Peyer's patch (tissue), 4 donors: ENCODE measurements around the gene CEND1. TPM values are rescaled to one million over a fixed set of nuclear protein-coding genes. Genes with fewer than 3 reads are reported as not detected.
A peak's percentile ranks its signal among the peaks of the same experiment; 100 is the strongest.

Experiments
- DNase-seq, 3 donors: peaks; one replicate each; pipeline ENCODE4 v3.0.0-alpha.2; 2017 to 2019
- H3K27ac ChIP-seq, 4 donors: fragments of 200-600 bp; sonication (generic); one replicate each; pipeline ENCODE4 v1.5.1; 2016 to 2019
- H3K27me3 ChIP-seq, 2 donors: fragments of 200-600 bp; sonication (generic); one replicate each; pipeline ENCODE4 v1.5.1; 2019
- H3K36me3 ChIP-seq, 3 donors: fragments of 200-600 bp; sonication (generic); one replicate each; pipeline ENCODE4 v1.5.1; 2016 to 2019
- H3K4me1 ChIP-seq, 4 donors: fragments of 200-600 bp; sonication (generic); one replicate each; pipeline ENCODE4 v1.5.1; 2016 to 2019
- H3K4me3 ChIP-seq, 4 donors: fragments of 200-600 bp; sonication (generic); 1 replicate in 3 of 4; 2 replicates in 1 of 4; pipeline ENCODE4 v1.5.1; 2016 to 2019; ENCODE audit warnings: mild to moderate bottlenecking in 1 of 4
- H3K9me3 ChIP-seq, 4 donors: fragments of 200-600 bp; sonication (generic); one replicate each; pipeline ENCODE4 v1.5.1; 2016 to 2019; ENCODE audit warnings: mild to moderate bottlenecking in 1 of 4
- POLR2A ChIP-seq, 2 donors: fragments of 450-650 bp; IDR thresholded peaks; one replicate each; pipeline ENCODE4 v1.5.1; 2017; ENCODE audit warnings: antibody characterized with exemption in 2 of 2, mild to moderate bottlenecking in 2 of 2, moderate library complexity in 2 of 2
- total RNA-seq, 4 donors: library from RNA; depleted of rRNA; stranded (reverse); fragments of >200 nt; gene quantifications; one replicate each; pipeline ENCODE4 v1.1.0, GENCODE V29; 2016
- TF ChIP-seq, protein P1 (sequence below), 6 experiments: fragments of 450-650 bp in 4 of 6; fragments of 200-600 bp in 2 of 6; sonication (generic) in 1 of 6; IDR thresholded peaks; one replicate each; pipeline ENCODE4 v1.5.1; 2017 to 2019; ENCODE audit warnings: antibody characterized with exemption in 6 of 6, mild to moderate bottlenecking in 3 of 6, moderate library complexity in 1 of 6

The CEND1 gene
- total RNA-seq, 4 donors from 2014 or later = not detected

GRCh38 chr11:829847-830294, 40.0 kb upstream of the CEND1 start:
- TF ChIP-seq, protein P1, sequence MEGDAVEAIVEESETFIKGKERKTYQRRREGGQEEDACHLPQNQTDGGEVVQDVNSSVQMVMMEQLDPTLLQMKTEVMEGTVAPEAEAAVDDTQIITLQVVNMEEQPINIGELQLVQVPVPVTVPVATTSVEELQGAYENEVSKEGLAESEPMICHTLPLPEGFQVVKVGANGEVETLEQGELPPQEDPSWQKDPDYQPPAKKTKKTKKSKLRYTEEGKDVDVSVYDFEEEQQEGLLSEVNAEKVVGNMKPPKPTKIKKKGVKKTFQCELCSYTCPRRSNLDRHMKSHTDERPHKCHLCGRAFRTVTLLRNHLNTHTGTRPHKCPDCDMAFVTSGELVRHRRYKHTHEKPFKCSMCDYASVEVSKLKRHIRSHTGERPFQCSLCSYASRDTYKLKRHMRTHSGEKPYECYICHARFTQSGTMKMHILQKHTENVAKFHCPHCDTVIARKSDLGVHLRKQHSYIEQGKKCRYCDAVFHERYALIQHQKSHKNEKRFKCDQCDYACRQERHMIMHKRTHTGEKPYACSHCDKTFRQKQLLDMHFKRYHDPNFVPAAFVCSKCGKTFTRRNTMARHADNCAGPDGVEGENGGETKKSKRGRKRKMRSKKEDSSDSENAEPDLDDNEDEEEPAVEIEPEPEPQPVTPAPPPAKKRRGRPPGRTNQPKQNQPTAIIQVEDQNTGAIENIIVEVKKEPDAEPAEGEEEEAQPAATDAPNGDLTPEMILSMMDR (IDR thresholded peaks at IDR 0.05) = no peak
- peak in 1 of 2 donors; percentile 41 for TF ChIP-seq POLR2A (IDR thresholded peaks at IDR 0.05)
- H3K27me3 ChIP-seq = peaks cover 0 to 20% of the 10 kb centered on the region in 2 donors
- H3K27ac ChIP-seq = peak overlapping the region; percentile 11 to 85 (median 53)
- H3K36me3 ChIP-seq = peaks cover 0 to 8% (median 0%) of the 10 kb centered on the region in 3 donors
- no peaks in the 10 kb centered on the region for H3K9me3 ChIP-seq
- peak overlapping the region; percentile 33 to 49 (median 41) for H3K4me3 ChIP-seq
- DNase-seq = no peak
- peaks cover 23 to 92% (median 42%) of the 10 kb centered on the region in 4 donors for H3K4me1 ChIP-seq

DNA sequence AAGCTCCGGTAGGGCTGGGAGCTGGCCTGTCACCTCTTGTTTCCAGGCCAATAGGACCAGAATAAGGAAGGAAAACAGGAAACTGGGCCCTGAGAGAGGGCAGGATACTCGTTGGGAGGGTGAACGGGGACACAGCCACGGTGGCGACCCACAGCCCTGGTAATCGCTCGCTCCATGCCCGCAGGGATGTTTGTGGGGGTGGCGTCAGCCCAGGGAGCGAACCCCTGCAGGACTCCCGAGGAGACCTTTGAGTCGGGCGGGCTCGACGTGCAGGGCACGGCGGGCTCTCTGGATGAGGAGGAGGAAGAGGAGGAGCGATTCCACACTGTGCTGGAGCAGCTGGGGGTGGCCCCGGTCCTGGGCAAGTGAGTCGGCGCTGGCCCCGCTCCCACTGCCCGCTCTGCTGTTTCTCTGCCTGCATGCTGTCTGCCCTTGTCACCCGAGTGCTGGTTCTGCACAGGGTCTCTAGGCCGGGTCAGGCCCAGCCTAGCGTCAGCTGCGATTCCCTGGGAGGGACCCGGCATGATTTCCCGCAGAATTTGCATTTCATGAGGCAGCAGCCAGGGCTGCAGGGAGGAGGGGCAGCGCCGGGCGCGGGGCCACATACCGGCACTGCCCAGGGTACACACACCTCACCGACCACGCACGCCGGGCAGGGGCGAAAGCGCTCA, 39.4 kb upstream of the CEND1 start:
- Histone ChIP-seq H3K27me3 (peaks cover 0 to 20% of the 10 kb centered on the region in 2 donors), H3K4me1 (peaks cover 19 to 87% (median 42%) of the 10 kb centered on the region in 4 donors), H3K9me3 (no peaks in the 10 kb centered on the region), H3K27ac (peak overlapping the region; percentile 81 to 94 (median 85)), H3K4me3 (peak overlapping the region; percentile 33 to 49 (median 41)), H3K36me3 (peaks cover 0 to 14% (median 0%) of the 10 kb centered on the region in 3 donors)
- peak in 2 of 3 donors; percentile 65 to 72 for DNase-seq
- TF ChIP-seq POLR2A (IDR thresholded peaks at IDR 0.05) = no peak
- TF ChIP-seq, protein P1 (IDR thresholded peaks at IDR 0.05) = no peak

DNA sequence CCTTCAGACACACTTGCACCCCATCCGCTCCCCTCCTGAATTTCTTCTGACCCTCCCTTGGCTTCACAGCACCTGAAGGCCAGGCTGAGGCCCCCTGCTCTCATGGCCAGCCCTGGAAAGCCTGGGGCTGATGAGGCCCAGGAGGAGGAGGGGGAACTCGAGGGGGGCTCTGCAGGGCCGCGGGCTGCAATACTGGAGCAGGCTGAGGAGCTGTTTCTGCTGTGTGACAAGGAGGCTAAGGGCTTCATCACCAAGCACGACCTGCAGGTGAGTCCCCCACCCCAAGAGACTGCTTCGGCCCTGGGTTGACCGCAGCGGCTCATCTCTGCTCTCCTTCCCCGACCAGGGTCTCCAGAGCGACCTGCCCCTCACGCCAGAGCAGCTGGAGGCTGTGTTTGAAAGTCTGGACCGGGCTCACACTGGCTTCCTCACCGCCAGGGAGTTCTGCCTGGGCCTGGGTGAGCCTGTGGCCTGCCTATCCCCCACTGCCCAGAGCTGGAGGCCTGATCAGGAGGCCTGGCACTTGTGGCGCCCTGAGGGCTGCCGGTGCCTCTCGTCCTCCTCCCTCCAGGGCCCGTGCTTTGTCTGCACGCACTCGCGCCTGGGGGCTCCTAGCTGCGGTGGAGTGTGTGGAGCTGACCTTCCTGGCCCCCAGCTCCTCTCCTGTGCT, 38.8 kb upstream of the CEND1 start:
- Histone ChIP-seq H3K9me3 (no peaks in the 10 kb centered on the region), H3K27me3 (peaks cover 0 to 20% of the 10 kb centered on the region in 2 donors), H3K27ac (peak overlapping the region; percentile 81 to 94 (median 85)), H3K4me3 (peak overlapping the region in 2 of 4 donors; percentile 39 to 49), H3K4me1 (peaks cover 18 to 80% (median 42%) of the 10 kb centered on the region in 4 donors), H3K36me3 (peaks cover 0 to 21% (median 0%) of the 10 kb centered on the region in 3 donors)
- no peak for DNase-seq
- TF ChIP-seq POLR2A (IDR thresholded peaks at IDR 0.05) = no peak
- TF ChIP-seq, protein P1 (IDR thresholded peaks at IDR 0.05) = no peak

GRCh38 chr11:827897-828192, 38.0 kb upstream of the CEND1 start, which contains the start of gene CRACR2B:
CRACR2B (plus strand) TSS chr11:827919; CDS start chr11:828608, 689 bp downstream.
- Histone ChIP-seq H3K4me3 (peak within 1 kb of the TSS; percentile 55 to 73 (median 64)), H3K4me1 (peaks cover 18 to 77% (median 42%) of the 10 kb centered on the region in 4 donors), H3K9me3 (no peaks in the 10 kb centered on the region), H3K27me3 (peaks cover 0 to 20% of the 10 kb centered on the region in 2 donors), H3K36me3 (peaks cover 0 to 27% (median 0%) of the 10 kb centered on the region in 3 donors), H3K27ac (peak within 1 kb of the TSS; percentile 81 to 94 (median 85))
- peak in 2 of 3 donors; percentile 72 to 77 for DNase-seq
- TF ChIP-seq, protein P1 (IDR thresholded peaks at IDR 0.05) = no peak
- peak in 1 of 2 donors; percentile 58 for TF ChIP-seq POLR2A (IDR thresholded peaks at IDR 0.05)

DNA sequence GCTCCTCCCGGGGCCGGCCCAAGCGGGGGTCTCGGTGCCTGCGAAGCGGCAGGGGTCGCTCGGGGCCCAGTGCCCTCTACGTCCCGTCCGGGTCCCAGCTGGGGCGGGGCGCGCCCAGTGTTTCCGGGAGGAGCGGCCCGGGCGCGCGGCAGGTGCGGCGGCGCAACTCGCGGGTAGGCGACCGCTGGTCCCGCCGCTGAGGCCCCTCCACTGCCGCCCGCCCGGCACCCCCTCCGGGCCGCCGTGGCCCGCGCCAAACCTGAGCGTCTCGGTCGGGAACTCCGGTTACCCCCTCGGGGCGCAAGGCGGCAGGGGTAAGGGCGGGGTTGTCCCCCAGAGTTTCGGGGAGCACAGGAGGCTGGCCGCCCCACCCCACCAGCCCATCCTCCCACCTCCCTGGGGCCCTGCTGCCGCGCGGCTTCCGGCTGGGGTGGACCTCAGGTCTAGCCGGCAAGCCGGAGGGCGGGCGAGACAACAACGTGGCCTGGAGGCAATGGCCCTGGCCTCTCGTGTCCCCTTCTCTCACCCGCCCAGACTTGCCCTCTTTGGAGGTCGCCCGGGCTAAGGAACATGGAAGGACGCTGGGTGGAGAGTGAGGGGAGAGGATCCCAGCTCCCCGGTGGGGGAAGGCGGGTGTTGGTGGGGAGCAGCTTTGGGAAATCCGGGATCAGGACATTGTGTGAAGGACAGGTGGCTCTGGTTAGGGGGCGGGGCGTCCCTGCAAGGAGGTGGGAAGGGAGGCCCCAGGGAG, 37.4 kb upstream of the CEND1 start:
- Histone ChIP-seq H3K27me3 (peaks cover 0 to 20% of the 10 kb centered on the region in 2 donors), H3K4me1 (peaks cover 18 to 75% (median 41%) of the 10 kb centered on the region in 4 donors), H3K36me3 (peaks cover 0 to 29% (median 0%) of the 10 kb centered on the region in 3 donors), H3K4me3 (peak overlapping the region; percentile 55 to 73 (median 64)), H3K9me3 (no peaks in the 10 kb centered on the region), H3K27ac (peak overlapping the region; percentile 81 to 94 (median 85))
- peak; percentile 65 to 82 (median 81) for DNase-seq
- TF ChIP-seq POLR2A (IDR thresholded peaks at IDR 0.05) = no peak
- TF ChIP-seq, protein P1 (IDR thresholded peaks at IDR 0.05) = peak in 1 of 6 experiments; percentile 3
